HepG2 (cell line): ENCODE measurements around the gene SGCE. TPM values are rescaled to one million over a fixed set of nuclear protein-coding genes. Genes with fewer than 3 reads are reported as not detected.

ENCODE experiments used
- TBX2 ChIP-seq: sonication (generic); formaldehyde crosslinking; IDR thresholded peaks from 2 replicates; pipeline ENCODE4 v1.5.0; 2020; ENCODE audit warnings: missing genetic modification reagents, mild to moderate bottlenecking, borderline replicate concordance
- ZNF296 ChIP-seq: sonication (generic); formaldehyde crosslinking; conservative IDR thresholded peaks from 2 replicates; pipeline ENCODE4 v1.5.0; 2020; ENCODE audit warnings: mild to moderate bottlenecking, missing genetic modification reagents
- ZNF329 ChIP-seq: sonication (generic); formaldehyde crosslinking; IDR thresholded peaks from 2 replicates; pipeline ENCODE4 v1.9.0; 2021; ENCODE audit warnings: low read depth, mild to moderate bottlenecking, missing genetic modification reagents
- ZNF367 ChIP-seq: sonication (generic); formaldehyde crosslinking; IDR thresholded peaks from 2 replicates; pipeline ENCODE4 v1.4.0; 2020; ENCODE audit warnings: missing genetic modification reagents, borderline replicate concordance
- ZNF589 ChIP-seq: sonication (generic); formaldehyde crosslinking; conservative IDR thresholded peaks from 2 replicates; pipeline ENCODE4 v1.8.0; 2022; ENCODE audit warnings: mild to moderate bottlenecking, moderate library complexity, missing genetic modification reagents
- ZNF616 ChIP-seq: sonication (generic); formaldehyde crosslinking; IDR thresholded peaks from 2 replicates; pipeline ENCODE4 v1.5.0; 2020; ENCODE audit warnings: low read depth, mild to moderate bottlenecking, missing genetic modification reagents
- polyA plus RNA-seq, 8 experiments: library from polyadenylated mRNA; depleted of rRNA in 3 of 8; stranded (reverse) in 7 of 8; unstranded in 1 of 8; fragments of >200 nt; fragmentation: Illumina TruSeq in 4 of 8; extraction: Trizol in 4 of 8; gene quantifications; 2 replicates each; pipeline versions ENCODE4 v1.2.1 to v1.2.3, GENCODE V29; 2011 to 2016; ENCODE audit warnings: low read depth in 4 of 8, missing spikeins in 1 of 8, mixed read lengths in 1 of 8; ENCODE audit not compliant: insufficient read depth in 1 of 8
- total RNA-seq, 5 experiments: library from RNA; depleted of rRNA; stranded (reverse); fragments of >200 nt; fragmentation: Illumina TruSeq; extraction: Trizol; gene quantifications; 2 replicates each; pipeline ENCODE4 v1.2.3, GENCODE V29; 2016; ENCODE audit warnings: low read depth in 1 of 5
- TF ChIP-seq, protein P1 (sequence below): IDR thresholded peaks from 2 replicates; pipeline ENCODE4 v1.6.1; 2012; ENCODE audit warnings: inconsistent platforms
- TF ChIP-seq, protein P2 (sequence below): sonication (generic); formaldehyde crosslinking; IDR thresholded peaks from 2 replicates; pipeline ENCODE4 v1.4.0; 2020; ENCODE audit warnings: missing genetic modification reagents
- TF ChIP-seq, protein P3 (sequence below): sonication (generic); formaldehyde crosslinking; IDR thresholded peaks from 2 replicates; pipeline ENCODE4 v1.8.0; 2022; ENCODE audit warnings: mild to moderate bottlenecking, missing genetic modification reagents; ENCODE audit not compliant: insufficient replicate concordance
- TF ChIP-seq, protein P4 (sequence below): sonication (generic); formaldehyde crosslinking; IDR thresholded peaks from 2 replicates; pipeline ENCODE4 v1.5.0; 2020; ENCODE audit warnings: mild to moderate bottlenecking, missing genetic modification reagents
- TF ChIP-seq, protein P5 (sequence below): sonication (generic); formaldehyde crosslinking; IDR thresholded peaks from 2 replicates; pipeline ENCODE4 v1.8.0; 2022; ENCODE audit warnings: missing genetic modification reagents, mild to moderate bottlenecking, moderate library complexity, borderline replicate concordance
- TF ChIP-seq, protein P6 (sequence below): sonication (generic); formaldehyde crosslinking; IDR thresholded peaks from 2 replicates; pipeline ENCODE4 v1.5.0; 2020; ENCODE audit warnings: missing genetic modification reagents, mild to moderate bottlenecking, borderline replicate concordance
- TF ChIP-seq, protein P7 (sequence below): IDR thresholded peaks from 2 replicates; pipeline ENCODE4 v1.4.0; 2020; ENCODE audit warnings: mild to moderate bottlenecking, missing genetic modification reagents

The SGCE gene
- total and polyA plus RNA-seq, 2 of the 13 experiments (the other 11 are each of a cell fraction or from before 2014, with no cell fraction given), result 52.3 to 71.1 TPM

DNA sequence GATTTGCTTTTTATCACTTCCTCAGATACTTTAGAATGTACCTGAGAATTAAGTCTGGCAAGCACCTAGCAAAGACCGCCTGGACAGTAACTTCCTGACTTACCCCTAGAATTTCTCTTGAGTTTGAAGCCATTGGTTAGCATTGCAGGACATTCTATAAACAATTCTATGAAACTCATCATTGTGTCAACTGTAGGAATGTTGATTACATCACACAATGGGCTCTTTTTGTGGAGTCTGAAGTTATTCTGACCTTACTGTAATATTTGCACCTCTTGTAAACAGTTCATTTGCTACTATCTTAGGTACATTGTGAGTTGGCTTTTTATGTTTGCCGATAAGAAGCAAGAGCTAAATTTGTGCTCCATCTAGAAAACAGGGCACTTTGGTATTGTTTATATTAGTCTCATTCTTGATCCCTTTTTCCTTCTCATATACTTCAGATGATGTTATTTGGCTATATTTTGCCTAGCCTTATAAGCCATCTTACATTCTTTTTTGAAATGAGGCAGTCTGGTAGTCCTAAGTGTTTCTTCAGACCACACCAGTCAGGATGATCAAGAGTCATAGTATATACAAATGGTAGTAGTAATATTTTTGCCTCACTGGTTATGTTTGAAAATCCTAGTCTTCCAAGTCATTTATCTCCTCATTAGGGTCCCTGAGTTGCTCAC lies 94.0 kb downstream of the SGCE start (continued):
- TF ChIP-seq, protein P1, sequence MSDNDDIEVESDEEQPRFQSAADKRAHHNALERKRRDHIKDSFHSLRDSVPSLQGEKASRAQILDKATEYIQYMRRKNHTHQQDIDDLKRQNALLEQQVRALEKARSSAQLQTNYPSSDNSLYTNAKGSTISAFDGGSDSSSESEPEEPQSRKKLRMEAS, result 0 out of 2 replicates have a peak, but pooled peaks have one; percentile 17
- TF ChIP-seq, protein P2, sequence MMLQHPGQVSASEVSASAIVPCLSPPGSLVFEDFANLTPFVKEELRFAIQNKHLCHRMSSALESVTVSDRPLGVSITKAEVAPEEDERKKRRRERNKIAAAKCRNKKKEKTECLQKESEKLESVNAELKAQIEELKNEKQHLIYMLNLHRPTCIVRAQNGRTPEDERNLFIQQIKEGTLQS, result no peak; the same call in 1 of the 2 replicates
- TF ChIP-seq, protein P3, sequence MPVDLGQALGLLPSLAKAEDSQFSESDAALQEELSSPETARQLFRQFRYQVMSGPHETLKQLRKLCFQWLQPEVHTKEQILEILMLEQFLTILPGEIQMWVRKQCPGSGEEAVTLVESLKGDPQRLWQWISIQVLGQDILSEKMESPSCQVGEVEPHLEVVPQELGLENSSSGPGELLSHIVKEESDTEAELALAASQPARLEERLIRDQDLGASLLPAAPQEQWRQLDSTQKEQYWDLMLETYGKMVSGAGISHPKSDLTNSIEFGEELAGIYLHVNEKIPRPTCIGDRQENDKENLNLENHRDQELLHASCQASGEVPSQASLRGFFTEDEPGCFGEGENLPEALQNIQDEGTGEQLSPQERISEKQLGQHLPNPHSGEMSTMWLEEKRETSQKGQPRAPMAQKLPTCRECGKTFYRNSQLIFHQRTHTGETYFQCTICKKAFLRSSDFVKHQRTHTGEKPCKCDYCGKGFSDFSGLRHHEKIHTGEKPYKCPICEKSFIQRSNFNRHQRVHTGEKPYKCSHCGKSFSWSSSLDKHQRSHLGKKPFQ (CRISPR knock-in tag), result peak; percentile 52
- TF ChIP-seq ZNF329 (CRISPR knock-in tag) (no peak), ZNF296 (CRISPR knock-in tag) (no peak), ZNF367 (CRISPR knock-in tag) (no peak), ZNF616 (CRISPR knock-in tag) (no peak), ZNF589 (no peak), TBX2 (CRISPR knock-in tag) (peak; percentile 90)
- TF ChIP-seq, protein P4, sequence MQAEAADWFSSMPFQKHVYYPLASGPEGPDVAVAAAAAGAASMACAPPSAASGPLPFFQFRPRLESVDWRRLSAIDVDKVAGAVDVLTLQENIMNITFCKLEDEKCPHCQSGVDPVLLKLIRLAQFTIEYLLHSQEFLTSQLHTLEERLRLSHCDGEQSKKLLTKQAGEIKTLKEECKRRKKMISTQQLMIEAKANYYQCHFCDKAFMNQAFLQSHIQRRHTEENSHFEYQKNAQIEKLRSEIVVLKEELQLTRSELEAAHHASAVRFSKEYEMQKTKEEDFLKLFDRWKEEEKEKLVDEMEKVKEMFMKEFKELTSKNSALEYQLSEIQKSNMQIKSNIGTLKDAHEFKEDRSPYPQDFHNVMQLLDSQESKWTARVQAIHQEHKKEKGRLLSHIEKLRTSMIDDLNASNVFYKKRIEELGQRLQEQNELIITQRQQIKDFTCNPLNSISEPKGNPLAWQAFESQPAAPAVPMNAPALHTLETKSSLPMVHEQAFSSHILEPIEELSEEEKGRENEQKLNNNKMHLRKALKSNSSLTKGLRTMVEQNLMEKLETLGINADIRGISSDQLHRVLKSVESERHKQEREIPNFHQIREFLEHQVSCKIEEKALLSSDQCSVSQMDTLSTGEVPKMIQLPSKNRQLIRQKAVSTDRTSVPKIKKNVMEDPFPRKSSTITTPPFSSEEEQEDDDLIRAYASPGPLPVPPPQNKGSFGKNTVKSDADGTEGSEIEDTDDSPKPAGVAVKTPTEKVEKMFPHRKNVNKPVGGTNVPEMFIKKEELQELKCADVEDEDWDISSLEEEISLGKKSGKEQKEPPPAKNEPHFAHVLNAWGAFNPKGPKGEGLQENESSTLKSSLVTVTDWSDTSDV (CRISPR knock-in tag), result no peak
- TF ChIP-seq, protein P5, sequence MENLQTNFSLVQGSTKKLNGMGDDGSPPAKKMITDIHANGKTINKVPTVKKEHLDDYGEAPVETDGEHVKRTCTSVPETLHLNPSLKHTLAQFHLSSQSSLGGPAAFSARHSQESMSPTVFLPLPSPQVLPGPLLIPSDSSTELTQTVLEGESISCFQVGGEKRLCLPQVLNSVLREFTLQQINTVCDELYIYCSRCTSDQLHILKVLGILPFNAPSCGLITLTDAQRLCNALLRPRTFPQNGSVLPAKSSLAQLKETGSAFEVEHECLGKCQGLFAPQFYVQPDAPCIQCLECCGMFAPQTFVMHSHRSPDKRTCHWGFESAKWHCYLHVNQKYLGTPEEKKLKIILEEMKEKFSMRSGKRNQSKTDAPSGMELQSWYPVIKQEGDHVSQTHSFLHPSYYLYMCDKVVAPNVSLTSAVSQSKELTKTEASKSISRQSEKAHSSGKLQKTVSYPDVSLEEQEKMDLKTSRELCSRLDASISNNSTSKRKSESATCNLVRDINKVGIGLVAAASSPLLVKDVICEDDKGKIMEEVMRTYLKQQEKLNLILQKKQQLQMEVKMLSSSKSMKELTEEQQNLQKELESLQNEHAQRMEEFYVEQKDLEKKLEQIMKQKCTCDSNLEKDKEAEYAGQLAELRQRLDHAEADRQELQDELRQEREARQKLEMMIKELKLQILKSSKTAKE (CRISPR knock-in tag), result no peak; the same call in 1 of the 2 replicates
- TF ChIP-seq, protein P6, sequence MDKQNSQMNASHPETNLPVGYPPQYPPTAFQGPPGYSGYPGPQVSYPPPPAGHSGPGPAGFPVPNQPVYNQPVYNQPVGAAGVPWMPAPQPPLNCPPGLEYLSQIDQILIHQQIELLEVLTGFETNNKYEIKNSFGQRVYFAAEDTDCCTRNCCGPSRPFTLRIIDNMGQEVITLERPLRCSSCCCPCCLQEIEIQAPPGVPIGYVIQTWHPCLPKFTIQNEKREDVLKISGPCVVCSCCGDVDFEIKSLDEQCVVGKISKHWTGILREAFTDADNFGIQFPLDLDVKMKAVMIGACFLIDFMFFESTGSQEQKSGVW, result no peak
- TF ChIP-seq, protein P7, sequence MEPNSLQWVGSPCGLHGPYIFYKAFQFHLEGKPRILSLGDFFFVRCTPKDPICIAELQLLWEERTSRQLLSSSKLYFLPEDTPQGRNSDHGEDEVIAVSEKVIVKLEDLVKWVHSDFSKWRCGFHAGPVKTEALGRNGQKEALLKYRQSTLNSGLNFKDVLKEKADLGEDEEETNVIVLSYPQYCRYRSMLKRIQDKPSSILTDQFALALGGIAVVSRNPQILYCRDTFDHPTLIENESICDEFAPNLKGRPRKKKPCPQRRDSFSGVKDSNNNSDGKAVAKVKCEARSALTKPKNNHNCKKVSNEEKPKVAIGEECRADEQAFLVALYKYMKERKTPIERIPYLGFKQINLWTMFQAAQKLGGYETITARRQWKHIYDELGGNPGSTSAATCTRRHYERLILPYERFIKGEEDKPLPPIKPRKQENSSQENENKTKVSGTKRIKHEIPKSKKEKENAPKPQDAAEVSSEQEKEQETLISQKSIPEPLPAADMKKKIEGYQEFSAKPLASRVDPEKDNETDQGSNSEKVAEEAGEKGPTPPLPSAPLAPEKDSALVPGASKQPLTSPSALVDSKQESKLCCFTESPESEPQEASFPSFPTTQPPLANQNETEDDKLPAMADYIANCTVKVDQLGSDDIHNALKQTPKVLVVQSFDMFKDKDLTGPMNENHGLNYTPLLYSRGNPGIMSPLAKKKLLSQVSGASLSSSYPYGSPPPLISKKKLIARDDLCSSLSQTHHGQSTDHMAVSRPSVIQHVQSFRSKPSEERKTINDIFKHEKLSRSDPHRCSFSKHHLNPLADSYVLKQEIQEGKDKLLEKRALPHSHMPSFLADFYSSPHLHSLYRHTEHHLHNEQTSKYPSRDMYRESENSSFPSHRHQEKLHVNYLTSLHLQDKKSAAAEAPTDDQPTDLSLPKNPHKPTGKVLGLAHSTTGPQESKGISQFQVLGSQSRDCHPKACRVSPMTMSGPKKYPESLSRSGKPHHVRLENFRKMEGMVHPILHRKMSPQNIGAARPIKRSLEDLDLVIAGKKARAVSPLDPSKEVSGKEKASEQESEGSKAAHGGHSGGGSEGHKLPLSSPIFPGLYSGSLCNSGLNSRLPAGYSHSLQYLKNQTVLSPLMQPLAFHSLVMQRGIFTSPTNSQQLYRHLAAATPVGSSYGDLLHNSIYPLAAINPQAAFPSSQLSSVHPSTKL (CRISPR knock-in tag), result peak; percentile 100
